GM23338 (cell line): ENCODE measurements around the gene SLC16A6.
"Not testable (repeated sequence)": the region's sequence is repeated elsewhere in the genome, so short reads cannot be mapped to it uniquely, and the experiment has no call there.

Source experiments
- CTCF ChIP-seq, 2 experiments: fragments of 200-600 bp in 1 of 2; sonication (generic) in 1 of 2; conservative IDR thresholded peaks; 2 replicates each; pipeline versions ENCODE4 v1.5.1 to v1.6.1; 2016 to 2017; ENCODE audit warnings: antibody characterized with exemption in 2 of 2, low read depth in 2 of 2, mild to moderate bottlenecking in 2 of 2, moderate library complexity in 1 of 2
- EZH2 ChIP-seq: fragments of 200-600 bp; sonication (generic); IDR thresholded peaks from one replicate; pipeline ENCODE4 v1.8.0; 2017; ENCODE audit warnings: antibody characterized with exemption, mild to moderate bottlenecking, low read depth; ENCODE audit not compliant: unreplicated experiment

- not testable (repeated sequence) for TF ChIP-seq CTCF (conservative IDR thresholded peaks at IDR 0.05; ENCODE audit: low read depth in 2 of 2); EZH2
Observed at GRCh38 chr17:68258890-68259647, 31.9 kb downstream of the SLC16A6 start.
